Measurements from ENCODE around the gene SLC38A10.

SLC38A10 gene

GRCh38 chr17:81338274-81339190 lies 43.4 kb upstream of the SLC38A10 start:
- H3K9me3 ChIP-seq (ENCODE audit: low read length): no peaks in the 10 kb centered on the region
- TF ChIP-seq EZH2 (IDR thresholded peaks at IDR 0.05; ENCODE audit: borderline replicate concordance, low read length): no peak
- TF ChIP-seq, protein P1, sequence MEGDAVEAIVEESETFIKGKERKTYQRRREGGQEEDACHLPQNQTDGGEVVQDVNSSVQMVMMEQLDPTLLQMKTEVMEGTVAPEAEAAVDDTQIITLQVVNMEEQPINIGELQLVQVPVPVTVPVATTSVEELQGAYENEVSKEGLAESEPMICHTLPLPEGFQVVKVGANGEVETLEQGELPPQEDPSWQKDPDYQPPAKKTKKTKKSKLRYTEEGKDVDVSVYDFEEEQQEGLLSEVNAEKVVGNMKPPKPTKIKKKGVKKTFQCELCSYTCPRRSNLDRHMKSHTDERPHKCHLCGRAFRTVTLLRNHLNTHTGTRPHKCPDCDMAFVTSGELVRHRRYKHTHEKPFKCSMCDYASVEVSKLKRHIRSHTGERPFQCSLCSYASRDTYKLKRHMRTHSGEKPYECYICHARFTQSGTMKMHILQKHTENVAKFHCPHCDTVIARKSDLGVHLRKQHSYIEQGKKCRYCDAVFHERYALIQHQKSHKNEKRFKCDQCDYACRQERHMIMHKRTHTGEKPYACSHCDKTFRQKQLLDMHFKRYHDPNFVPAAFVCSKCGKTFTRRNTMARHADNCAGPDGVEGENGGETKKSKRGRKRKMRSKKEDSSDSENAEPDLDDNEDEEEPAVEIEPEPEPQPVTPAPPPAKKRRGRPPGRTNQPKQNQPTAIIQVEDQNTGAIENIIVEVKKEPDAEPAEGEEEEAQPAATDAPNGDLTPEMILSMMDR (IDR thresholded peaks at IDR 0.05; ENCODE audit: low read length): no peak
- H2AFZ ChIP-seq (ENCODE audit: low read length): no peak overlapping the region
- no peak overlapping the region for H3K27ac ChIP-seq (ENCODE audit: low read depth, low read length, poor library complexity, severe bottlenecking)
- H3K4me3 ChIP-seq (ENCODE audit: low read depth, low read length, poor library complexity, severe bottlenecking): no peak overlapping the region
- no peaks in the 10 kb centered on the region for H4K20me1 ChIP-seq (ENCODE audit: insufficient read depth, low read length)
- no peaks in the 10 kb centered on the region for H3K79me2 ChIP-seq (ENCODE audit: insufficient read depth, low read length)
- H3F3A ChIP-seq (ENCODE audit: insufficient read depth, low read length): no peaks in the 10 kb centered on the region
- H3K4me2 ChIP-seq (ENCODE audit: low read length): no peak overlapping the region
- H3K27me3 ChIP-seq (ENCODE audit: insufficient read depth, low read length): no peaks in the 10 kb centered on the region
- H3K36me3 ChIP-seq (ENCODE audit: insufficient read depth, low read length): no peaks in the 10 kb centered on the region
- H3K9me2 ChIP-seq (ENCODE audit: low read depth, low read length): no peaks in the 10 kb centered on the region
- no peaks in the 10 kb centered on the region for H3K4me1 ChIP-seq (ENCODE audit: insufficient read depth, low read length, severe bottlenecking)
- H3K9ac ChIP-seq (ENCODE audit: low read length): no peak overlapping the region

DNA sequence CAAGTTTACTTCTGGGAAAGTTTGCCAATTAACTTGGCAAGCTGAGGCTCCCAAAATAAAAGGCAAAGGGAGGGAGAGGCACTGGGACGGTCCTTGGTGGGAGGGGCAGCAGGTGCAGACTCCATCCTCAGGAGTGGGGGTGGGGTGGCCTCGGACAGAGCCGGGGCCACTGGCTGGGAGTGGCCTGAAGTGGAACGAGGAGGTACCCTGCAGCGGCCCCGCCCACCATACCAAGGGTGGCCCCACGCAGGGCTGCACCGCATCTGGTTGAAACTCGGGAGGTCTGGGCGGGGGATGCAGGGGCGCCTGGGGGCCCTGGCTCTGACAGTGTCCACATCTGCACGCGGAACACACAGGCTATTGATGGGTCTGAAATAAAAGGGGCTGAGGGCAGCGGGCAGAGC lies 42.4 kb upstream of the SLC38A10 start:
- TF ChIP-seq, protein P1 (IDR thresholded peaks at IDR 0.05; ENCODE audit: low read length): no peak
- TF ChIP-seq EZH2 (IDR thresholded peaks at IDR 0.05; ENCODE audit: borderline replicate concordance, low read length): no peak
- Histone ChIP-seq H2AFZ (ENCODE audit: low read length) (no peak overlapping the region), H3K9me3 (ENCODE audit: low read length) (no peaks in the 10 kb centered on the region), H3K79me2 (ENCODE audit: insufficient read depth, low read length) (no peaks in the 10 kb centered on the region), H3K36me3 (ENCODE audit: insufficient read depth, low read length) (no peaks in the 10 kb centered on the region), H3K9me2 (ENCODE audit: low read depth, low read length) (no peaks in the 10 kb centered on the region), H3K9ac (ENCODE audit: low read length) (no peak overlapping the region), H3K27ac (ENCODE audit: low read depth, low read length, poor library complexity, severe bottlenecking) (no peak overlapping the region), H3K4me1 (ENCODE audit: insufficient read depth, low read length, severe bottlenecking) (no peaks in the 10 kb centered on the region), H4K20me1 (ENCODE audit: insufficient read depth, low read length) (no peaks in the 10 kb centered on the region), H3F3A (ENCODE audit: insufficient read depth, low read length) (no peaks in the 10 kb centered on the region), H3K4me3 (ENCODE audit: low read depth, low read length, poor library complexity, severe bottlenecking) (no peak overlapping the region), H3K27me3 (ENCODE audit: insufficient read depth, low read length) (no peaks in the 10 kb centered on the region), H3K4me2 (ENCODE audit: low read length) (no peak overlapping the region)

GRCh38 chr17:81336930-81337325 lies 41.8 kb upstream of the SLC38A10 start:
- H3K9me2 ChIP-seq (ENCODE audit: low read depth, low read length): no peaks in the 10 kb centered on the region
- H3K27me3 ChIP-seq (ENCODE audit: insufficient read depth, low read length): no peaks in the 10 kb centered on the region; the same call in 1 of the 2 replicates
- H3F3A ChIP-seq (ENCODE audit: insufficient read depth, low read length): no peaks in the 10 kb centered on the region
- no peak overlapping the region for H3K27ac ChIP-seq (ENCODE audit: low read depth, low read length, poor library complexity, severe bottlenecking)
- H3K4me3 ChIP-seq (ENCODE audit: low read depth, low read length, poor library complexity, severe bottlenecking): no peak overlapping the region
- H2AFZ ChIP-seq (ENCODE audit: low read length): no peak overlapping the region
- H3K79me2 ChIP-seq (ENCODE audit: insufficient read depth, low read length): no peaks in the 10 kb centered on the region
- no peak overlapping the region for H3K9ac ChIP-seq (ENCODE audit: low read length)
- no peaks in the 10 kb centered on the region for H3K4me1 ChIP-seq (ENCODE audit: insufficient read depth, low read length, severe bottlenecking)
- no peaks in the 10 kb centered on the region for H3K9me3 ChIP-seq (ENCODE audit: low read length)
- no peak overlapping the region for H3K4me2 ChIP-seq (ENCODE audit: low read length)
- no peaks in the 10 kb centered on the region for H3K36me3 ChIP-seq (ENCODE audit: insufficient read depth, low read length)
- TF ChIP-seq, protein P1 (IDR thresholded peaks at IDR 0.05; ENCODE audit: low read length): no peak
- TF ChIP-seq EZH2 (IDR thresholded peaks at IDR 0.05; ENCODE audit: borderline replicate concordance, low read length): no peak
- no peaks in the 10 kb centered on the region for H4K20me1 ChIP-seq (ENCODE audit: insufficient read depth, low read length)

Measured in OCI-LY1 (cell line).